GM21360 (cell line): Measurements from ENCODE around the gene GNRHR.
"Not testable (repeated sequence)": the region's sequence is repeated elsewhere in the genome, so short reads cannot be mapped to it uniquely, and the experiment has no call there.

Source experiments
- ATAC-seq: cut with Tn5 transposase; IDR thresholded peaks from one replicate; pipeline ENCODE4 v1.9.1; 2021; ENCODE audit warnings: mild to moderate bottlenecking, moderate library complexity; ENCODE audit not compliant: unreplicated experiment

GNRHR gene

GRCh38 chr4:67754288-67754687, at the start of gene GNRHR:
TSS of gene GNRHR (minus strand) at chr4:67754388. CDS start at chr4:67754335, 53 bp downstream.
- ATAC-seq, result no peak

- no peak for ATAC-seq
Observed at GRCh38 chr4:67796810-67797209, 42.6 kb upstream of the GNRHR start.

GRCh38 chr4:67790721-67791120, 36.5 kb upstream of the GNRHR start:
- no peak for ATAC-seq

GRCh38 chr4:67787311-67787710, 33.1 kb upstream of the GNRHR start:
- no peak for ATAC-seq

- peak; percentile 59 for ATAC-seq
Observed at GRCh38 chr4:67785528-67785927, 31.3 kb upstream of the GNRHR start.

GRCh38 chr4:67779631-67780030, 25.4 kb upstream of the GNRHR start:
- ATAC-seq, result no peak

GRCh38 chr4:67776746-67777145, 22.6 kb upstream of the GNRHR start:
- ATAC-seq, result no peak

- no peak for ATAC-seq
Observed at GRCh38 chr4:67770422-67770821, 16.2 kb upstream of the GNRHR start.

- ATAC-seq, result no peak
Observed at GRCh38 chr4:67765928-67766327, 11.7 kb upstream of the GNRHR start.

GRCh38 chr4:67765401-67765800, 11.2 kb upstream of the GNRHR start:
- ATAC-seq, result no peak

- ATAC-seq, result no peak
Observed at GRCh38 chr4:67764183-67764582, 10.0 kb upstream of the GNRHR start.

GRCh38 chr4:67762086-67762485, 7.9 kb upstream of the GNRHR start:
- peak; percentile 99 for ATAC-seq

- ATAC-seq, result not testable (repeated sequence)
Observed at GRCh38 chr4:67756991-67757390, 2.8 kb upstream of the GNRHR start.

- no peak for ATAC-seq
Observed at GRCh38 chr4:67755974-67756373, 1.8 kb upstream of the GNRHR start.

GRCh38 chr4:67751260-67751659, 2.9 kb downstream of the GNRHR start:
- no peak for ATAC-seq

GRCh38 chr4:67750691-67751090, 3.5 kb downstream of the GNRHR start:
- ATAC-seq, result no peak

GRCh38 chr4:67749286-67749685, 4.9 kb downstream of the GNRHR start:
- ATAC-seq, result no peak

- ATAC-seq, result peak; percentile 65
Observed at GRCh38 chr4:67746797-67747495, 7.2 kb downstream of the GNRHR start.

- ATAC-seq, result no peak
Observed at GRCh38 chr4:67744561-67745283, 9.5 kb downstream of the GNRHR start.

- ATAC-seq, result no peak
Observed at GRCh38 chr4:67743194-67743593, 11.0 kb downstream of the GNRHR start.

GRCh38 chr4:67736262-67736661, 17.9 kb downstream of the GNRHR start:
- ATAC-seq, result no peak

GRCh38 chr4:67735325-67735724, 18.9 kb downstream of the GNRHR start:
- no peak for ATAC-seq
